H1 (cell line): ENCODE results near the gene SMYD3. TPM values are rescaled to one million over a fixed set of nuclear protein-coding genes. Genes with fewer than 3 reads are reported as not detected.

ENCODE experiments used
- HDAC2 ChIP-seq, 2 experiments: fragments of 300-600 bp in 1 of 2; sonication (generic) in 1 of 2; IDR thresholded peaks; 2 replicates each; pipeline ENCODE4 v1.6.1; 2011 to 2012; ENCODE audit warnings: low read depth in 2 of 2, low read length in 2 of 2, mild to moderate bottlenecking in 2 of 2, moderate library complexity in 2 of 2, borderline replicate concordance in 1 of 2, inconsistent platforms in 1 of 2
- polyA plus RNA-seq, 7 experiments: library from polyadenylated mRNA; depleted of rRNA in 3 of 7; stranded (reverse) in 5 of 7; unstranded in 2 of 7; fragments of >200 nt in 5 of 7; fragments of 200-250 nt in 2 of 7; gene quantifications; 1 replicate in 5 of 7; 2 replicates in 1 of 7; 4 replicates in 1 of 7; pipeline versions ENCODE4 v1.2.1 to v1.2.3, GENCODE V29; 2011 to 2013; ENCODE audit warnings: missing spikeins in 2 of 7, mixed read lengths in 2 of 7
- total RNA-seq: library from RNA; stranded (reverse); fragmentation: NEBNext Ultra II Directional; extraction: Animal tissue kit (Norgen Biotek cat#: 25700); gene quantifications from 2 replicates; pipeline ENCODE4 v1.2.1, GENCODE V29; 2021

The SMYD3 gene
- total and polyA plus RNA-seq, 2 of the 8 experiments (the other 6 are each of a cell fraction or from before 2014, with no cell fraction given), result 17.3 to 25.4 TPM

DNA sequence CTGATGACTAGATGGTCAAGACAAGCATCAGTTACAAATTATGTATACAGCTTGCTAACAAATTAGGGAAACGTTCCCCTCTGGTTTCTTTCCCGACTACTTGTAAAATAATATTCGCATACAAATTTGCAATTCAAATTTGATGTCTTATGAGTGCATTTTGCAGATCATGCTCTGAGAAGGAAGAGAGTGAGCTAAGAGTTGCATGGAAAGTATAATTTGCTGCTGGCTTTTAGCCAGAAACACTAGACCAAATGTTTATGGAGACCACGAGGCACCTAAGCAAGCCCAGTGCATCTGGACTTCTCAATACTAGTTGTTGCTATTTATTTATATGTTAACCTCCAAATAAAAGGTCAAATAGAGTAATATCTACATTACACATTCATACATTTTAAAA, 216.0 kb downstream of the SMYD3 start (continued):
- TF ChIP-seq HDAC2 (IDR thresholded peaks at IDR 0.05; ENCODE audit: borderline replicate concordance in 1 of 2, low read depth in 2 of 2, low read length in 2 of 2), result no peak
